ENCODE results near the gene ACOXL.

- TF ChIP-seq POLR2A (IDR thresholded peaks at IDR 0.05; ENCODE audit: low read depth, low read length) = no peak
- no peak for TF ChIP-seq POLR2AphosphoS5 (IDR thresholded peaks at IDR 0.05; ENCODE audit: low read depth, low read length)
These were observed 80.6 kb downstream of the ACOXL start for GRCh38 chr2:110812726-110813645.
